HEK293T (cell line): ENCODE results near the gene JAZF1.

ENCODE experiments used
- ARNT ChIP-seq: fragments of 450-650 bp; IDR thresholded peaks from 2 replicates; pipeline ENCODE4 v1.6.1; 2017; ENCODE audit warnings: mild to moderate bottlenecking
- BHLHE40 ChIP-seq: fragments of 450-650 bp; IDR thresholded peaks from 2 replicates; pipeline ENCODE4 v1.6.1; 2016; ENCODE audit warnings: mild to moderate bottlenecking, moderate library complexity, borderline replicate concordance
- CTBP1 ChIP-seq: fragments of 450-650 bp; IDR thresholded peaks from 2 replicates; pipeline ENCODE4 v1.6.1; 2016; ENCODE audit warnings: borderline replicate concordance
- ELF4 ChIP-seq: fragments of 450-650 bp; IDR thresholded peaks from 2 replicates; pipeline ENCODE4 v1.6.1; 2017; ENCODE audit warnings: antibody characterized with exemption
- FOXA1 ChIP-seq: fragments of 450-650 bp; IDR thresholded peaks from 2 replicates; pipeline ENCODE4 v1.6.1; 2016; ENCODE audit warnings: mild to moderate bottlenecking
- NFRKB ChIP-seq: fragments of 450-650 bp; IDR thresholded peaks from 2 replicates; pipeline ENCODE4 v1.6.1; 2016; ENCODE audit warnings: mild to moderate bottlenecking, moderate library complexity
- PKNOX1 ChIP-seq: fragments of 450-650 bp; IDR thresholded peaks from 2 replicates; pipeline ENCODE4 v1.6.1; 2016
- SP1 ChIP-seq: fragments of 450-650 bp; IDR thresholded peaks from 2 replicates; pipeline ENCODE4 v1.6.1; 2017
- SUZ12 ChIP-seq: fragments of 450-650 bp; IDR thresholded peaks from 2 replicates; pipeline ENCODE4 v1.6.1; 2016; ENCODE audit warnings: mild to moderate bottlenecking
- TARDBP ChIP-seq: fragments of 450-650 bp; IDR thresholded peaks from 2 replicates; pipeline ENCODE4 v1.6.1; 2016

GRCh38 chr7:27966219-27966780, 214.3 kb downstream of the JAZF1 start:
- TF ChIP-seq CTBP1 (no peak), NFRKB (no peak), SUZ12 (no peak), SP1 (no peak), ARNT (no peak), PKNOX1 (no peak), FOXA1 (no peak), BHLHE40 (no peak), ELF4 (no peak), TARDBP (no peak)
